Naive thymus-derived CD4-positive, alpha-beta T cell (primary cell): Measurements from ENCODE around the gene CEP164. TPM values are rescaled to one million over a fixed set of nuclear protein-coding genes. Genes with fewer than 3 reads are reported as not detected.
A peak's percentile ranks its signal among the peaks of the same experiment; 100 is the strongest.

Experiments used
- ATAC-seq: fragments of 150-1000 bp; cut with Tn5 transposase; 2 replicates; pipeline ENCODE4 v1.10.0; 2021; ENCODE audit warnings: mild to moderate bottlenecking, moderate library complexity
- CTCF ChIA-PET: fragments of 350-600 bp; sonication (Branson Sonifier 250); formaldehyde crosslinking; loops from one replicate; lab custom pipeline; 2021; ENCODE audit warnings: antibody characterized with exemption; lab: Charles Lee
- POLR2A ChIA-PET: fragments of 350-600 bp; sonication (Branson Sonifier 250); formaldehyde crosslinking; loops from one replicate; lab custom pipeline; 2021; ENCODE audit warnings: antibody characterized with exemption, inconsistent platforms; lab: Charles Lee
- DNase-seq, 9 donors: peaks; one replicate each; pipeline versions ENCODE4 v3.0.0 to v3.0.0-alpha.2; 2020 to 2022; ENCODE audit warnings: mixed read lengths in 1 of 9
- H3K27ac ChIP-seq: one replicate; pipeline ENCODE4 v1.7.0; 2013; ENCODE audit warnings: mild to moderate bottlenecking, low read depth, low read length, moderate library complexity
- H3K27me3 ChIP-seq, 2 donors: one replicate each; pipeline ENCODE4 v1.7.0; 2013; ENCODE audit warnings: low read length in 2 of 2, mild to moderate bottlenecking in 2 of 2, moderate library complexity in 2 of 2; ENCODE audit not compliant: control insufficient read depth in 2 of 2, insufficient read depth in 2 of 2
- H3K36me3 ChIP-seq, 3 experiments: 1 replicate in 2 of 3; 2 replicates in 1 of 3; pipeline ENCODE4 v1.7.0; 2013; ENCODE audit warnings: low read length in 3 of 3, mild to moderate bottlenecking in 3 of 3, moderate library complexity in 1 of 3; ENCODE audit not compliant: insufficient read depth in 3 of 3, control insufficient read depth in 2 of 3
- H3K4me1 ChIP-seq, 2 donors: one replicate each; pipeline ENCODE4 v1.7.0; 2013; ENCODE audit warnings: low read length in 2 of 2, mild to moderate bottlenecking in 2 of 2, moderate library complexity in 1 of 2; ENCODE audit not compliant: control insufficient read depth in 2 of 2, insufficient read depth in 2 of 2
- H3K4me3 ChIP-seq: 2 replicates; pipeline ENCODE4 v1.7.0; 2013; ENCODE audit warnings: mild to moderate bottlenecking, low read length
- H3K9me3 ChIP-seq, 3 experiments: 1 replicate in 2 of 3; 2 replicates in 1 of 3; pipeline ENCODE4 v1.7.0; 2013; ENCODE audit warnings: low read length in 3 of 3; ENCODE audit not compliant: control insufficient read depth in 2 of 3
- H3K27ac Mint-ChIP-seq, 9 donors: one replicate each; pipeline ENCODE4 v1.8.0; 2020 to 2022; ENCODE audit warnings: mixed read lengths in 9 of 9, mild to moderate bottlenecking in 8 of 9, moderate library complexity in 5 of 9, inconsistent platforms in 2 of 9
- H3K27me3 Mint-ChIP-seq, 5 donors: one replicate each; pipeline ENCODE4 v1.8.0; 2021 to 2022; ENCODE audit warnings: mixed read lengths in 5 of 5, mild to moderate bottlenecking in 1 of 5
- H3K36me3 Mint-ChIP-seq, 5 donors: one replicate each; pipeline ENCODE4 v1.8.0; 2020 to 2022; ENCODE audit warnings: mixed read lengths in 5 of 5, mild to moderate bottlenecking in 3 of 5, inconsistent platforms in 1 of 5
- H3K4me1 Mint-ChIP-seq, 7 donors: one replicate each; pipeline ENCODE4 v1.8.0; 2020 to 2022; ENCODE audit warnings: mixed read lengths in 7 of 7, mild to moderate bottlenecking in 3 of 7, inconsistent platforms in 1 of 7
- H3K4me3 Mint-ChIP-seq, 10 donors: one replicate each; pipeline ENCODE4 v1.8.0; 2020 to 2022; ENCODE audit warnings: mild to moderate bottlenecking in 10 of 10, mixed read lengths in 10 of 10, moderate library complexity in 6 of 10, inconsistent platforms in 2 of 10
- H3K9me3 Mint-ChIP-seq, 11 donors: one replicate each; pipeline ENCODE4 v1.8.0; 2020 to 2022; ENCODE audit warnings: mixed read lengths in 11 of 11, mild to moderate bottlenecking in 4 of 11, inconsistent platforms in 1 of 11, moderate library complexity in 1 of 11
- intact Hi-C, 2 donors: fragments of 100-400 bp; cut with micrococcal nuclease; formaldehyde crosslinking; loops; one replicate each; pipeline ENCODE4 v1.15.1; 2023
- polyA plus RNA-seq, 2 donors: library from polyadenylated mRNA; unstranded; fragments of 300-500 nt; fragmentation: Illumina TruSeq; gene quantifications; one replicate each; pipeline ENCODE4 v1.2.3, GENCODE V29; 2021
- total RNA-seq, 6 experiments: library from RNA in 5 of 6; stranded (reverse) in 5 of 6; gene quantifications; 1 replicate in 5 of 6; 2 replicates in 1 of 6; pipeline ENCODE4 v1.2.3 and lab custom pipeline; 2021 to 2026

The CEP164 gene
- total and polyA plus RNA-seq, 7 experiments from 2014 or later: 16.2 to 47.6 (median 36.7) TPM

GRCh38 chr11:117366248-117366647 lies 38.6 kb downstream of the CEP164 start:
- H3K27ac Mint-ChIP-seq: no peak overlapping the region
- H3K27me3 Mint-ChIP-seq: no peaks in the 10 kb centered on the region
- DNase-seq (no peak), ATAC-seq (no peak)
- Histone ChIP-seq H3K27me3 (no peaks in the 10 kb centered on the region), H3K4me1 (no peaks in the 10 kb centered on the region), H3K36me3 (peaks cover 0 to 60% (median 7%) of the 10 kb centered on the region in 3 experiments), H3K9me3 (no peaks in the 10 kb centered on the region), H3K4me3 (no peak overlapping the region), H3K27ac (no peak overlapping the region)
- H3K9me3 Mint-ChIP-seq: no peaks in the 10 kb centered on the region
- POLR2A ChIA-PET: no interaction called here
- H3K4me3 Mint-ChIP-seq: no peak overlapping the region
- intact Hi-C loops: no loop called here
- CTCF ChIA-PET: no interaction called here
- peaks cover 9 to 73% (median 48%) of the 10 kb centered on the region in 5 donors for H3K36me3 Mint-ChIP-seq
- H3K4me1 Mint-ChIP-seq: no peaks in the 10 kb centered on the region

- peaks cover 0 to 63% (median 7%) of the 10 kb centered on the region in 3 experiments for H3K36me3 ChIP-seq
- H3K4me3 Mint-ChIP-seq: no peak overlapping the region
- DNase-seq: no peak
Measured at GRCh38 chr11:117366875-117367274, 39.2 kb downstream of the CEP164 start.

GRCh38 chr11:117369534-117369933 lies 41.9 kb downstream of the CEP164 start:
- CTCF ChIA-PET: no interaction called here
- peaks cover 0 to 64% (median 0%) of the 10 kb centered on the region in 3 experiments for H3K36me3 ChIP-seq
- intact Hi-C loops: no loop called here

More at GRCh38 chr11:117366875-117367274, 39.2 kb downstream of the CEP164 start:
- Histone ChIP-seq H3K27ac (no peak overlapping the region), H3K9me3 (no peaks in the 10 kb centered on the region), H3K27me3 (no peaks in the 10 kb centered on the region), H3K4me1 (no peaks in the 10 kb centered on the region), H3K4me3 (no peak overlapping the region)
- Mint-ChIP-seq H3K4me1 (no peaks in the 10 kb centered on the region), H3K9me3 (no peaks in the 10 kb centered on the region), H3K27me3 (no peaks in the 10 kb centered on the region), H3K27ac (no peak overlapping the region), H3K36me3 (peaks cover 9 to 73% (median 48%) of the 10 kb centered on the region in 5 donors)
- no peak for ATAC-seq
- intact Hi-C loops: no loop called here
- ChIA-PET POLR2A (no interaction called here), CTCF (no interaction called here)

GRCh38 chr11:117371453-117371852 lies 43.8 kb downstream of the CEP164 start:
- intact Hi-C loops: no loop called here
- no peaks in the 10 kb centered on the region for H3K4me1 Mint-ChIP-seq
- Histone ChIP-seq H3K4me1 (no peaks in the 10 kb centered on the region), H3K27me3 (no peaks in the 10 kb centered on the region), H3K27ac (no peak overlapping the region), H3K4me3 (no peak overlapping the region), H3K9me3 (no peaks in the 10 kb centered on the region), H3K36me3 (peaks cover 0 to 74% (median 0%) of the 10 kb centered on the region in 3 experiments)
- CTCF ChIA-PET: interaction anchor here (0.7 kb wide), 1 partner anchor 54 kb away, joined by 6 read pairs; no protein-coding TSS in a partner anchor
- no peak for ATAC-seq
- H3K4me3 Mint-ChIP-seq: no peak overlapping the region
- peaks cover 10 to 69% (median 48%) of the 10 kb centered on the region in 5 donors for H3K36me3 Mint-ChIP-seq
- POLR2A ChIA-PET: no interaction called here
- no peaks in the 10 kb centered on the region for H3K9me3 Mint-ChIP-seq
- no peaks in the 10 kb centered on the region for H3K27me3 Mint-ChIP-seq
- H3K27ac Mint-ChIP-seq: no peak overlapping the region
- no peak for DNase-seq

More at GRCh38 chr11:117369534-117369933, 41.9 kb downstream of the CEP164 start:
- no peaks in the 10 kb centered on the region for H3K4me1 ChIP-seq
- DNase-seq (no peak), ATAC-seq (no peak)
- Mint-ChIP-seq H3K4me3 (no peak overlapping the region), H3K36me3 (peaks cover 4 to 65% (median 44%) of the 10 kb centered on the region in 5 donors), H3K9me3 (no peaks in the 10 kb centered on the region), H3K4me1 (no peaks in the 10 kb centered on the region), H3K27ac (no peak overlapping the region), H3K27me3 (no peaks in the 10 kb centered on the region)
- no peaks in the 10 kb centered on the region for H3K27me3 ChIP-seq
- H3K4me3 ChIP-seq: no peak overlapping the region
- no peaks in the 10 kb centered on the region for H3K9me3 ChIP-seq
- POLR2A ChIA-PET: no interaction called here
- H3K27ac ChIP-seq: no peak overlapping the region

- H3K27me3 Mint-ChIP-seq: no peaks in the 10 kb centered on the region
- no peaks in the 10 kb centered on the region for H3K4me1 Mint-ChIP-seq
- no peak overlapping the region for H3K4me3 ChIP-seq
- no peaks in the 10 kb centered on the region for H3K4me1 ChIP-seq
- no peak overlapping the region for H3K4me3 Mint-ChIP-seq
- H3K27me3 ChIP-seq: no peaks in the 10 kb centered on the region
- H3K9me3 ChIP-seq: no peaks in the 10 kb centered on the region
- no peak for ATAC-seq
- ChIA-PET POLR2A (no interaction called here), CTCF (no interaction called here)
- intact Hi-C loops: no loop called here
- H3K9me3 Mint-ChIP-seq: no peaks in the 10 kb centered on the region
- peak overlapping the region in 1 of 9 donors; percentile 2 for H3K27ac Mint-ChIP-seq
- no peak overlapping the region for H3K27ac ChIP-seq
- H3K36me3 Mint-ChIP-seq: peaks cover 7 to 74% (median 41%) of the 10 kb centered on the region in 5 donors
- peaks cover 0 to 69% (median 0%) of the 10 kb centered on the region in 3 experiments for H3K36me3 ChIP-seq
- no peak for DNase-seq
Measured at GRCh38 chr11:117374316-117375055, 46.8 kb downstream of the CEP164 start.

GRCh38 chr11:117375960-117376359 lies 48.3 kb downstream of the CEP164 start:
- no peaks in the 10 kb centered on the region for H3K4me1 Mint-ChIP-seq
- DNase-seq (no peak), ATAC-seq (no peak)
- no peaks in the 10 kb centered on the region for H3K9me3 ChIP-seq
- H3K9me3 Mint-ChIP-seq: no peaks in the 10 kb centered on the region
- intact Hi-C loops: no loop called here
- no peak overlapping the region for H3K4me3 ChIP-seq
- no peak overlapping the region for H3K27ac Mint-ChIP-seq
- no peaks in the 10 kb centered on the region for H3K4me1 ChIP-seq
- H3K27me3 ChIP-seq: no peaks in the 10 kb centered on the region
- no peaks in the 10 kb centered on the region for H3K27me3 Mint-ChIP-seq
- H3K27ac ChIP-seq: no peak overlapping the region
- no peak overlapping the region for H3K4me3 Mint-ChIP-seq
- peaks cover 0 to 79% (median 0%) of the 10 kb centered on the region in 3 experiments for H3K36me3 ChIP-seq
- ChIA-PET POLR2A (no interaction called here), CTCF (no interaction called here)
- peaks cover 10 to 78% (median 38%) of the 10 kb centered on the region in 5 donors for H3K36me3 Mint-ChIP-seq

GRCh38 chr11:117376517-117376916 lies 48.9 kb downstream of the CEP164 start:
- Mint-ChIP-seq H3K4me3 (no peak overlapping the region), H3K27me3 (no peaks in the 10 kb centered on the region), H3K27ac (no peak overlapping the region), H3K4me1 (no peaks in the 10 kb centered on the region), H3K9me3 (no peaks in the 10 kb centered on the region), H3K36me3 (peaks cover 10 to 77% (median 35%) of the 10 kb centered on the region in 5 donors)
- no peak overlapping the region for H3K27ac ChIP-seq
- ChIA-PET CTCF (no interaction called here), POLR2A (no interaction called here)
- peaks cover 0 to 79% (median 0%) of the 10 kb centered on the region in 3 experiments for H3K36me3 ChIP-seq
- intact Hi-C loops: no loop called here
- ATAC-seq (no peak), DNase-seq (no peak)
- H3K4me1 ChIP-seq: no peaks in the 10 kb centered on the region
- H3K4me3 ChIP-seq: no peak overlapping the region
- H3K27me3 ChIP-seq: no peaks in the 10 kb centered on the region
- no peaks in the 10 kb centered on the region for H3K9me3 ChIP-seq
